Liver (tissue), 9 donors: ENCODE measurements around the gene ADISSP. TPM values are rescaled to one million over a fixed set of nuclear protein-coding genes. Genes with fewer than 3 reads are reported as not detected.

Experiments
- DNase-seq: peaks from one replicate; pipeline ENCODE4 v3.0.0-alpha.2; 2017; ENCODE audit warnings: low spot score
- H3K27ac ChIP-seq, 2 donors: one replicate each; pipeline ENCODE4 v1.7.0; 2013; ENCODE audit warnings: inconsistent platforms in 2 of 2, low read length in 2 of 2, control low read depth in 1 of 2, low read depth in 1 of 2, mild to moderate bottlenecking in 1 of 2
- H3K27me3 ChIP-seq, 4 donors: one replicate each; pipeline versions ENCODE4 v1.6.1 to v1.7.0; 2013; ENCODE audit warnings: low read length in 3 of 4, inconsistent platforms in 1 of 4, mild to moderate bottlenecking in 1 of 4, moderate library complexity in 1 of 4; ENCODE audit not compliant: control insufficient read depth in 4 of 4, insufficient read depth in 4 of 4
- H3K36me3 ChIP-seq, 4 donors: one replicate each; pipeline versions ENCODE4 v1.6.1 to v1.7.0; 2013; ENCODE audit warnings: low read length in 3 of 4, mild to moderate bottlenecking in 3 of 4, low read depth in 1 of 4, moderate library complexity in 1 of 4; ENCODE audit not compliant: control insufficient read depth in 4 of 4, insufficient read depth in 3 of 4
- H3K4me1 ChIP-seq, 4 donors: one replicate each; pipeline versions ENCODE4 v1.6.1 to v1.7.0; 2013; ENCODE audit warnings: low read length in 3 of 4, mild to moderate bottlenecking in 3 of 4, moderate library complexity in 1 of 4; ENCODE audit not compliant: control insufficient read depth in 4 of 4, insufficient read depth in 4 of 4
- H3K4me3 ChIP-seq, 3 donors: one replicate each; pipeline versions ENCODE4 v1.6.1 to v1.7.0; 2013; ENCODE audit warnings: low read length in 3 of 3, control low read depth in 1 of 3, low read depth in 1 of 3, mild to moderate bottlenecking in 1 of 3
- H3K9ac ChIP-seq, 2 donors: one replicate each; pipeline ENCODE4 v1.7.0; 2013; ENCODE audit warnings: low read length in 2 of 2, mild to moderate bottlenecking in 2 of 2, moderate library complexity in 2 of 2, control low read depth in 1 of 2, low read depth in 1 of 2
- H3K9me3 ChIP-seq, 4 donors: one replicate each; pipeline versions ENCODE4 v1.6.1 to v1.7.0; 2013; ENCODE audit warnings: low read length in 3 of 4; ENCODE audit not compliant: control insufficient read depth in 4 of 4
- EGR1 ChIP-seq, 2 donors: IDR thresholded peaks; 2 replicates each; pipeline ENCODE4 v1.6.1; 2016 to 2018; ENCODE audit warnings: antibody characterized with exemption in 2 of 2, low read depth in 2 of 2
- FOXA1 ChIP-seq: IDR thresholded peaks from 2 replicates; pipeline ENCODE4 v1.6.1; 2016; ENCODE audit warnings: antibody characterized with exemption
- FOXA2 ChIP-seq: IDR thresholded peaks from 2 replicates; pipeline ENCODE4 v1.6.1; 2016; ENCODE audit warnings: antibody characterized with exemption
- GABPA ChIP-seq, 2 donors: IDR thresholded peaks in 1 of 2; conservative IDR thresholded peaks in 1 of 2; 2 replicates each; pipeline ENCODE4 v1.6.1; 2016; ENCODE audit warnings: antibody characterized with exemption in 2 of 2, mild to moderate bottlenecking in 1 of 2, moderate library complexity in 1 of 2
- HNF4A ChIP-seq, 2 donors: conservative IDR thresholded peaks; 2 replicates each; pipeline ENCODE4 v1.6.1; 2016; ENCODE audit warnings: antibody characterized with exemption in 2 of 2, mild to moderate bottlenecking in 2 of 2
- HNF4G ChIP-seq: IDR thresholded peaks from 2 replicates; pipeline ENCODE4 v1.6.1; 2016; ENCODE audit warnings: antibody characterized with exemption
- JUND ChIP-seq, 2 donors: IDR thresholded peaks; 2 replicates each; pipeline ENCODE4 v1.6.1; 2016; ENCODE audit warnings: antibody characterized with exemption in 2 of 2
- NR2F2 ChIP-seq: IDR thresholded peaks from 2 replicates; pipeline ENCODE4 v1.6.1; 2016; ENCODE audit warnings: antibody characterized with exemption
- RAD21 ChIP-seq, 2 donors: IDR thresholded peaks; 2 replicates each; pipeline ENCODE4 v1.6.1; 2016; ENCODE audit warnings: antibody characterized with exemption in 2 of 2, mild to moderate bottlenecking in 2 of 2
- RXRA ChIP-seq, 2 donors: IDR thresholded peaks; 2 replicates each; pipeline ENCODE4 v1.6.1; 2017 to 2018; ENCODE audit warnings: antibody characterized with exemption in 2 of 2, mild to moderate bottlenecking in 1 of 2
- SP1 ChIP-seq: IDR thresholded peaks from 2 replicates; pipeline ENCODE4 v1.6.1; 2018; ENCODE audit warnings: antibody characterized with exemption, mild to moderate bottlenecking
- TAF1 ChIP-seq: conservative IDR thresholded peaks from 2 replicates; pipeline ENCODE4 v1.6.1; 2016; ENCODE audit warnings: antibody characterized with exemption, mild to moderate bottlenecking
- YY1 ChIP-seq: IDR thresholded peaks from 2 replicates; pipeline ENCODE4 v1.6.1; 2016; ENCODE audit warnings: antibody characterized with exemption, mild to moderate bottlenecking
- WGBS: extraction: QIAGEN DNeasy Blood & Tissue Kit; methylation state at CpG from one replicate; pipeline ENCODE4 v1.1.7; 2013; 5-methylcytosine and 5-hydroxymethylcytosine counted together
- polyA plus RNA-seq, 2 donors: library from polyadenylated mRNA; stranded (reverse) in 1 of 2; unstranded in 1 of 2; fragments of 200-250 nt in 1 of 2; fragments of >200 nt in 1 of 2; fragmentation: Nextera tagmentation in 1 of 2; extraction: Ambion mirVana in 1 of 2; gene quantifications; one replicate each; pipeline versions ENCODE4 v1.2.1 to v1.2.3, GENCODE V29; 2013 to 2015
- total RNA-seq, 2 donors: library from RNA; depleted of rRNA; stranded (reverse); fragments of >200 nt; gene quantifications; one replicate each; pipeline ENCODE4 v1.2.3, GENCODE V29; 2014
- TF ChIP-seq, protein P1 (sequence below): IDR thresholded peaks from 2 replicates; pipeline ENCODE4 v1.6.1; 2016; ENCODE audit warnings: antibody characterized with exemption
- TF ChIP-seq, protein P2 (sequence below): IDR thresholded peaks from 2 replicates; pipeline ENCODE4 v1.6.1; 2016; ENCODE audit warnings: antibody characterized with exemption
- TF ChIP-seq, protein P3 (sequence below): IDR thresholded peaks from 2 replicates; pipeline ENCODE4 v1.6.1; 2016; ENCODE audit warnings: antibody characterized with exemption
- TF ChIP-seq, protein P4 (sequence below): IDR thresholded peaks from 2 replicates; pipeline ENCODE4 v1.6.1; 2016; ENCODE audit warnings: antibody characterized with exemption, mild to moderate bottlenecking
- TF ChIP-seq, protein P5 (sequence below): fragments of 150-350 bp; IDR thresholded peaks from 2 replicates; pipeline ENCODE4 v1.5.1; 2017; ENCODE audit warnings: improper control_type of control experiment, low read depth, low read length; ENCODE audit not compliant: missing input control
- donor health status: healthy.
- donor health status: healthy.
- donor health status: healthy.
- donor health status: healthy.
- donor health status: healthy.

ADISSP gene
- total and polyA plus RNA-seq, 4 donors, result 3.8 to 27.3 (median 10.4) TPM

DNA sequence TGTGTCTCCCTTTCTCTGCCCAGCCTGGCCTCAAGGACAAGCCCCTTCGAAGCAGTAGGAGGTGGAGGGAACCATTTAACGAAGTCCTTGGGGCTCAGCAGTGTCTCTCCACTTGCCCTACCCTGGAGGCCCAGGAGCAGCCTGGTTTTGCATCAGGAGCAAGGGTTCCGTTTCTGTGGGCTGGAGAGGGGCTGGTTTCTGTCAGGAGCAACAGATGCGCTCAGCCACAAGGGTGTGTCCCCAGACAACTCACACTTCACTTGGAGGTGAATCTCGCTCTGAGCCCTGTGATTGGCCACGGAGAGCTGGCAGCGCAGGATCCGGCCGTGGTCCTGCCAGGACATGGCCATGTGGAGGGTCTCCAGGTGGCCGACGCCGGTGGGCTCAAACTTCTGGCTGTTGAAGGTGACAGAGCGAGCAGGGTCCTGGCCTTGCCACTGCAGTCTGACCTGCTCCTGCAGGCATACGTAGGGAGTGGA is 62.0 kb downstream of the ADISSP start:
- no peaks in the 10 kb centered on the region for H3K36me3 ChIP-seq
- no peaks in the 10 kb centered on the region for H3K27me3 ChIP-seq
- no peak overlapping the region for H3K9ac ChIP-seq
- WGBS, result 81% methylated on average over 14 of the region's 14 CpGs
- no peak overlapping the region for H3K4me3 ChIP-seq
- no peak overlapping the region for H3K27ac ChIP-seq
- H3K9me3 ChIP-seq, result no peaks in the 10 kb centered on the region
- H3K4me1 ChIP-seq, result no peaks in the 10 kb centered on the region
- DNase-seq, result no peak
- TF ChIP-seq, protein P1, sequence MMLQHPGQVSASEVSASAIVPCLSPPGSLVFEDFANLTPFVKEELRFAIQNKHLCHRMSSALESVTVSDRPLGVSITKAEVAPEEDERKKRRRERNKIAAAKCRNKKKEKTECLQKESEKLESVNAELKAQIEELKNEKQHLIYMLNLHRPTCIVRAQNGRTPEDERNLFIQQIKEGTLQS, result no peak
- TF ChIP-seq, protein P2, sequence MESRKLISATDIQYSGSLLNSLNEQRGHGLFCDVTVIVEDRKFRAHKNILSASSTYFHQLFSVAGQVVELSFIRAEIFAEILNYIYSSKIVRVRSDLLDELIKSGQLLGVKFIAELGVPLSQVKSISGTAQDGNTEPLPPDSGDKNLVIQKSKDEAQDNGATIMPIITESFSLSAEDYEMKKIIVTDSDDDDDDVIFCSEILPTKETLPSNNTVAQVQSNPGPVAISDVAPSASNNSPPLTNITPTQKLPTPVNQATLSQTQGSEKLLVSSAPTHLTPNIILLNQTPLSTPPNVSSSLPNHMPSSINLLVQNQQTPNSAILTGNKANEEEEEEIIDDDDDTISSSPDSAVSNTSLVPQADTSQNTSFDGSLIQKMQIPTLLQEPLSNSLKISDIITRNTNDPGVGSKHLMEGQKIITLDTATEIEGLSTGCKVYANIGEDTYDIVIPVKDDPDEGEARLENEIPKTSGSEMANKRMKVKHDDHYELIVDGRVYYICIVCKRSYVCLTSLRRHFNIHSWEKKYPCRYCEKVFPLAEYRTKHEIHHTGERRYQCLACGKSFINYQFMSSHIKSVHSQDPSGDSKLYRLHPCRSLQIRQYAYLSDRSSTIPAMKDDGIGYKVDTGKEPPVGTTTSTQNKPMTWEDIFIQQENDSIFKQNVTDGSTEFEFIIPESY, result no peak
- no peak for TF ChIP-seq TAF1
- TF ChIP-seq, protein P3, sequence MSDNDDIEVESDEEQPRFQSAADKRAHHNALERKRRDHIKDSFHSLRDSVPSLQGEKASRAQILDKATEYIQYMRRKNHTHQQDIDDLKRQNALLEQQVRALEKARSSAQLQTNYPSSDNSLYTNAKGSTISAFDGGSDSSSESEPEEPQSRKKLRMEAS, result no peak
- no peak for TF ChIP-seq NR2F2
- no peak for TF ChIP-seq JUND (IDR thresholded peaks at IDR 0.05)
- TF ChIP-seq FOXA2, result no peak
- no peak for TF ChIP-seq SP1
- no peak for TF ChIP-seq EGR1 (IDR thresholded peaks at IDR 0.05; ENCODE audit: low read depth in 2 of 2)
- no peak for TF ChIP-seq GABPA (IDR thresholded peaks at IDR 0.05 in 1 of 2, conservative IDR thresholded peaks at IDR 0.05 in 1 of 2)
- TF ChIP-seq, protein P4, sequence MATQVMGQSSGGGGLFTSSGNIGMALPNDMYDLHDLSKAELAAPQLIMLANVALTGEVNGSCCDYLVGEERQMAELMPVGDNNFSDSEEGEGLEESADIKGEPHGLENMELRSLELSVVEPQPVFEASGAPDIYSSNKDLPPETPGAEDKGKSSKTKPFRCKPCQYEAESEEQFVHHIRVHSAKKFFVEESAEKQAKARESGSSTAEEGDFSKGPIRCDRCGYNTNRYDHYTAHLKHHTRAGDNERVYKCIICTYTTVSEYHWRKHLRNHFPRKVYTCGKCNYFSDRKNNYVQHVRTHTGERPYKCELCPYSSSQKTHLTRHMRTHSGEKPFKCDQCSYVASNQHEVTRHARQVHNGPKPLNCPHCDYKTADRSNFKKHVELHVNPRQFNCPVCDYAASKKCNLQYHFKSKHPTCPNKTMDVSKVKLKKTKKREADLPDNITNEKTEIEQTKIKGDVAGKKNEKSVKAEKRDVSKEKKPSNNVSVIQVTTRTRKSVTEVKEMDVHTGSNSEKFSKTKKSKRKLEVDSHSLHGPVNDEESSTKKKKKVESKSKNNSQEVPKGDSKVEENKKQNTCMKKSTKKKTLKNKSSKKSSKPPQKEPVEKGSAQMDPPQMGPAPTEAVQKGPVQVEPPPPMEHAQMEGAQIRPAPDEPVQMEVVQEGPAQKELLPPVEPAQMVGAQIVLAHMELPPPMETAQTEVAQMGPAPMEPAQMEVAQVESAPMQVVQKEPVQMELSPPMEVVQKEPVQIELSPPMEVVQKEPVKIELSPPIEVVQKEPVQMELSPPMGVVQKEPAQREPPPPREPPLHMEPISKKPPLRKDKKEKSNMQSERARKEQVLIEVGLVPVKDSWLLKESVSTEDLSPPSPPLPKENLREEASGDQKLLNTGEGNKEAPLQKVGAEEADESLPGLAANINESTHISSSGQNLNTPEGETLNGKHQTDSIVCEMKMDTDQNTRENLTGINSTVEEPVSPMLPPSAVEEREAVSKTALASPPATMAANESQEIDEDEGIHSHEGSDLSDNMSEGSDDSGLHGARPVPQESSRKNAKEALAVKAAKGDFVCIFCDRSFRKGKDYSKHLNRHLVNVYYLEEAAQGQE, result no peak
- TF ChIP-seq FOXA1, result no peak
- TF ChIP-seq YY1, result no peak
- TF ChIP-seq RXRA (IDR thresholded peaks at IDR 0.05), result no peak
- no peak for TF ChIP-seq RAD21 (IDR thresholded peaks at IDR 0.05)
- TF ChIP-seq, protein P5, sequence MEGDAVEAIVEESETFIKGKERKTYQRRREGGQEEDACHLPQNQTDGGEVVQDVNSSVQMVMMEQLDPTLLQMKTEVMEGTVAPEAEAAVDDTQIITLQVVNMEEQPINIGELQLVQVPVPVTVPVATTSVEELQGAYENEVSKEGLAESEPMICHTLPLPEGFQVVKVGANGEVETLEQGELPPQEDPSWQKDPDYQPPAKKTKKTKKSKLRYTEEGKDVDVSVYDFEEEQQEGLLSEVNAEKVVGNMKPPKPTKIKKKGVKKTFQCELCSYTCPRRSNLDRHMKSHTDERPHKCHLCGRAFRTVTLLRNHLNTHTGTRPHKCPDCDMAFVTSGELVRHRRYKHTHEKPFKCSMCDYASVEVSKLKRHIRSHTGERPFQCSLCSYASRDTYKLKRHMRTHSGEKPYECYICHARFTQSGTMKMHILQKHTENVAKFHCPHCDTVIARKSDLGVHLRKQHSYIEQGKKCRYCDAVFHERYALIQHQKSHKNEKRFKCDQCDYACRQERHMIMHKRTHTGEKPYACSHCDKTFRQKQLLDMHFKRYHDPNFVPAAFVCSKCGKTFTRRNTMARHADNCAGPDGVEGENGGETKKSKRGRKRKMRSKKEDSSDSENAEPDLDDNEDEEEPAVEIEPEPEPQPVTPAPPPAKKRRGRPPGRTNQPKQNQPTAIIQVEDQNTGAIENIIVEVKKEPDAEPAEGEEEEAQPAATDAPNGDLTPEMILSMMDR, result no peak
- no peak for TF ChIP-seq HNF4G

DNA sequence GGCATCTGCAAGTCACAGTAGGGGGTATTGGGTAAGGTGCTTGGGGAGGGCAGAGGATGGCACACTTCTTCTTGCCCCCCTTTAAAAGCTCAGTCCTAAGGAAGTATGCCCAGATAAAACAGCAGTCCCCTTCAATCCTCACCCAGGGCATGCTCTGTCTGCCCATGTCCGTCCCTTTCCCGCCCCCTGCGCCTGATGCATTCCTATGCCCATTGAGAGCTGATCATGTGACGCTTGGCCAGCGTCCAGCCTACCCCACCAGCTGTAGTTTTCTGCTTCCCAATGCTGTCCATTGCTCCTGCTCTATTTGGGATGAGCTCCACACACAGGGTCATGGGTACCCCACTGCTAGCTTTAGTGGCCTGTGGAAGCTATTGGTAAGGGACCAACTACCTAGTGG is 63.5 kb downstream of the ADISSP start:
- H3K4me3 ChIP-seq, result no peak overlapping the region
- H3K9me3 ChIP-seq, result no peaks in the 10 kb centered on the region
- H3K27ac ChIP-seq, result no peak overlapping the region
- no peak for DNase-seq
- H3K4me1 ChIP-seq, result no peaks in the 10 kb centered on the region
- WGBS, result 74% methylated on average over 5 of the region's 5 CpGs
- no peak overlapping the region for H3K9ac ChIP-seq
- H3K27me3 ChIP-seq, result no peaks in the 10 kb centered on the region
- H3K36me3 ChIP-seq, result no peaks in the 10 kb centered on the region
- TF ChIP-seq NR2F2, result no peak
- no peak for TF ChIP-seq RAD21 (IDR thresholded peaks at IDR 0.05)
- TF ChIP-seq HNF4G, result no peak
- TF ChIP-seq RXRA (IDR thresholded peaks at IDR 0.05), result no peak
- TF ChIP-seq, protein P4, result no peak
- no peak for TF ChIP-seq FOXA2
- TF ChIP-seq HNF4A (conservative IDR thresholded peaks at IDR 0.05), result no peak
- no peak for TF ChIP-seq GABPA (IDR thresholded peaks at IDR 0.05 in 1 of 2, conservative IDR thresholded peaks at IDR 0.05 in 1 of 2)
- TF ChIP-seq, protein P5, result no peak
- TF ChIP-seq JUND (IDR thresholded peaks at IDR 0.05), result no peak
- TF ChIP-seq TAF1, result no peak
- TF ChIP-seq FOXA1, result no peak
- no peak for TF ChIP-seq YY1
- no peak for TF ChIP-seq EGR1 (IDR thresholded peaks at IDR 0.05; ENCODE audit: low read depth in 2 of 2)
